Astrocyte (in vitro differentiated cells and primary cell): Measurements from ENCODE around the gene CD59. TPM values are rescaled to one million over a fixed set of nuclear protein-coding genes. Genes with fewer than 3 reads are reported as not detected.

Experiments
- DNase-seq: peaks from one replicate; pipeline ENCODE4 v3.0.0-alpha.2; 2010; ENCODE audit warnings: low read depth
- FAIRE-seq: peaks from 2 replicates; lab custom pipeline; 2011; peaks lifted over from hg19 to GRCh38; lab: Jason Lieb, UNC
- H2AFZ ChIP-seq: 2 replicates; pipeline ENCODE4 v1.6.0; 2012; ENCODE audit warnings: low read depth, low read length, inconsistent platforms
- H3K27ac ChIP-seq: 2 replicates; pipeline ENCODE4 v1.5.1; 2011; ENCODE audit warnings: low read depth, low read length, inconsistent platforms
- H3K27me3 ChIP-seq: 2 replicates; pipeline ENCODE4 v1.6.0; 2011; ENCODE audit warnings: low read length, inconsistent platforms; ENCODE audit not compliant: insufficient read depth
- H3K36me3 ChIP-seq: 2 replicates; pipeline ENCODE4 v1.5.1; 2011; ENCODE audit warnings: low read length, inconsistent platforms; ENCODE audit not compliant: insufficient read depth
- H3K4me1 ChIP-seq: 2 replicates; pipeline ENCODE4 v1.5.1; 2011; ENCODE audit warnings: low read length, inconsistent platforms; ENCODE audit not compliant: insufficient read depth
- H3K4me2 ChIP-seq: 2 replicates; pipeline ENCODE4 v1.6.0; 2012; ENCODE audit warnings: low read length, inconsistent platforms
- H3K4me3 ChIP-seq: 2 replicates; pipeline ENCODE4 v1.5.1; 2011; ENCODE audit warnings: low read depth, mild to moderate bottlenecking, low read length, inconsistent platforms; ENCODE audit not compliant: insufficient read depth
- H3K79me2 ChIP-seq: 2 replicates; pipeline ENCODE4 v1.6.0; 2012; ENCODE audit warnings: mild to moderate bottlenecking, low read length, inconsistent platforms; ENCODE audit not compliant: insufficient read depth
- H3K9ac ChIP-seq: 2 replicates; pipeline ENCODE4 v1.6.0; 2012; ENCODE audit warnings: mild to moderate bottlenecking, low read length, inconsistent platforms
- H3K9me3 ChIP-seq: 2 replicates; pipeline ENCODE4 v1.5.1; 2012; ENCODE audit warnings: low read depth, mild to moderate bottlenecking, low read length, inconsistent platforms; ENCODE audit not compliant: insufficient read depth
- H4K20me1 ChIP-seq: 2 replicates; pipeline ENCODE4 v1.6.0; 2012; ENCODE audit warnings: low read length, inconsistent platforms; ENCODE audit not compliant: insufficient read depth
- H3K27ac Mint-ChIP-seq: one replicate; pipeline ENCODE4 v1.8.0; 2021; ENCODE audit warnings: mild to moderate bottlenecking, mixed read lengths; ENCODE audit not compliant: unreplicated experiment
- H3K27me3 Mint-ChIP-seq: one replicate; pipeline ENCODE4 v1.8.0; 2021; ENCODE audit warnings: low read depth, mixed read lengths; ENCODE audit not compliant: unreplicated experiment
- H3K36me3 Mint-ChIP-seq: one replicate; pipeline ENCODE4 v1.8.0; 2021; ENCODE audit warnings: low read depth, mixed read lengths; ENCODE audit not compliant: unreplicated experiment
- H3K4me1 Mint-ChIP-seq: one replicate; pipeline ENCODE4 v1.8.0; 2021; ENCODE audit warnings: low read depth, mixed read lengths; ENCODE audit not compliant: unreplicated experiment
- H3K4me3 Mint-ChIP-seq: one replicate; pipeline ENCODE4 v1.8.0; 2021; ENCODE audit warnings: mild to moderate bottlenecking, moderate library complexity, mixed read lengths; ENCODE audit not compliant: unreplicated experiment
- H3K9me3 Mint-ChIP-seq: one replicate; pipeline ENCODE4 v1.8.0; 2021; ENCODE audit warnings: mild to moderate bottlenecking, mixed read lengths; ENCODE audit not compliant: unreplicated experiment
- CTCF ChIP-seq: IDR thresholded peaks from 2 replicates; pipeline ENCODE4 v1.5.1; 2011; ENCODE audit warnings: low read depth, mild to moderate bottlenecking, inconsistent platforms, low read length, moderate library complexity; ENCODE audit not compliant: insufficient read depth
- EZH2 ChIP-seq: IDR thresholded peaks from 2 replicates; pipeline ENCODE4 v1.6.1; 2012; ENCODE audit warnings: mild to moderate bottlenecking, low read length, inconsistent platforms; ENCODE audit not compliant: insufficient read depth
- total RNA-seq: library from RNA; stranded (reverse); gene quantifications from 2 replicates; pipeline ENCODE4 v1.2.1, GENCODE V29; 2021

CD59 gene
- total RNA-seq, 1 donor from 2014 or later, result 587 TPM

- Histone ChIP-seq H3K27me3 (no peaks in the 10 kb centered on the region), H3K4me3 (peak overlapping the region; percentile 85), H4K20me1 (peaks cover 29% of the 10 kb centered on the region), H3K79me2 (peaks cover 31% of the 10 kb centered on the region), H3K9me3 (no peaks in the 10 kb centered on the region), H3K27ac (peak overlapping the region; percentile 76), H3K9ac (peak overlapping the region; percentile 91), H3K4me1 (peaks cover 21% of the 10 kb centered on the region), H3K36me3 (peaks cover 2% of the 10 kb centered on the region), H3K4me2 (peak overlapping the region; percentile 100), H2AFZ (peak overlapping the region; percentile 82)
- no peaks in the 10 kb centered on the region for H3K36me3 Mint-ChIP-seq
- DNase-seq (no peak), FAIRE-seq (no peak)
- H3K27ac Mint-ChIP-seq, result peak overlapping the region; percentile 2
- no peaks in the 10 kb centered on the region for H3K9me3 Mint-ChIP-seq
- peak overlapping the region; percentile 96 for H3K4me3 Mint-ChIP-seq
- TF ChIP-seq EZH2, result no peak
- TF ChIP-seq CTCF, result no peak
- H3K4me1 Mint-ChIP-seq, result peaks cover 10% of the 10 kb centered on the region
- no peaks in the 10 kb centered on the region for H3K27me3 Mint-ChIP-seq
These were observed 37.3 kb upstream of the CD59 start for GRCh38 chr11:33773404-33773986.

- Mint-ChIP-seq H3K4me3 (peak overlapping the region; percentile 96), H3K27ac (peak overlapping the region; percentile 2), H3K27me3 (no peaks in the 10 kb centered on the region), H3K4me1 (peaks cover 10% of the 10 kb centered on the region), H3K9me3 (no peaks in the 10 kb centered on the region), H3K36me3 (no peaks in the 10 kb centered on the region)
- Histone ChIP-seq H3K9ac (no peak overlapping the region), H3K27me3 (no peaks in the 10 kb centered on the region), H3K9me3 (no peaks in the 10 kb centered on the region), H3K4me3 (peak overlapping the region; percentile 85), H3K27ac (no peak overlapping the region), H2AFZ (no peak overlapping the region), H3K36me3 (peaks cover 5% of the 10 kb centered on the region), H3K4me2 (peak overlapping the region; percentile 100), H3K79me2 (peaks cover 31% of the 10 kb centered on the region), H3K4me1 (peaks cover 17% of the 10 kb centered on the region), H4K20me1 (peaks cover 29% of the 10 kb centered on the region)
- DNase-seq, result no peak
- FAIRE-seq, result peak; percentile 29
- no peak for TF ChIP-seq CTCF
- no peak for TF ChIP-seq EZH2
These were observed 36.6 kb upstream of the CD59 start for GRCh38 chr11:33772870-33773269.

GRCh38 chr11:33772300-33772699 lies 36.1 kb upstream of the CD59 start:
- Histone ChIP-seq H2AFZ (no peak overlapping the region), H3K27me3 (no peaks in the 10 kb centered on the region), H3K4me1 (peaks cover 17% of the 10 kb centered on the region), H3K9ac (no peak overlapping the region), H3K4me3 (no peak overlapping the region), H4K20me1 (peaks cover 29% of the 10 kb centered on the region), H3K4me2 (peak overlapping the region; percentile 43), H3K9me3 (no peaks in the 10 kb centered on the region), H3K79me2 (peaks cover 31% of the 10 kb centered on the region), H3K36me3 (peaks cover 5% of the 10 kb centered on the region), H3K27ac (no peak overlapping the region)
- Mint-ChIP-seq H3K4me3 (peak overlapping the region; percentile 96), H3K9me3 (no peaks in the 10 kb centered on the region), H3K4me1 (peaks cover 10% of the 10 kb centered on the region), H3K36me3 (no peaks in the 10 kb centered on the region), H3K27me3 (no peaks in the 10 kb centered on the region), H3K27ac (peak overlapping the region; percentile 2)
- no peak for TF ChIP-seq CTCF
- TF ChIP-seq EZH2, result no peak
- DNase-seq (no peak), FAIRE-seq (no peak)
